Measurements from ENCODE around the gene FCHO2.

Gene FCHO2

GRCh38 chr5:72988769-72989168, 32.9 kb downstream of the FCHO2 start:
- Histone ChIP-seq H3K36me3 (ENCODE audit: low read length) (no peaks in the 10 kb centered on the region; the same call in 1 of the 2 replicates), H3K79me2 (ENCODE audit: insufficient read depth, low read length) (no peaks in the 10 kb centered on the region), H3K4me2 (ENCODE audit: low read depth, low read length, poor library complexity, severe bottlenecking) (no peak overlapping the region)

GRCh38 chr5:72991394-72991793, 35.6 kb downstream of the FCHO2 start:
- Histone ChIP-seq H3K4me2 (ENCODE audit: low read depth, low read length, poor library complexity, severe bottlenecking) (no peak overlapping the region), H3K27ac (ENCODE audit: low read depth, low read length) (no peak overlapping the region)

More at GRCh38 chr5:72988769-72989168, 32.9 kb downstream of the FCHO2 start:
- Histone ChIP-seq H3K9me2 (replicated peaks; ENCODE audit: insufficient read depth, low read length) (no peaks in the 10 kb centered on the region), H3K9me3 (ENCODE audit: insufficient read depth, low read length) (no peaks in the 10 kb centered on the region), H3K27ac (ENCODE audit: low read depth, low read length) (no peak overlapping the region), H3K4me3 (ENCODE audit: insufficient read depth, low read length, poor library complexity, severe bottlenecking) (no peak overlapping the region), H4K20me1 (ENCODE audit: low read depth, low read length) (no peaks in the 10 kb centered on the region), H3K9ac (ENCODE audit: low read length) (no peak overlapping the region), H3K27me3 (ENCODE audit: low read length) (no peaks in the 10 kb centered on the region), H3F3A (ENCODE audit: insufficient read depth) (no peaks in the 10 kb centered on the region), H2AFZ (ENCODE audit: low read depth, low read length, severe bottlenecking) (no peak overlapping the region)
- TF ChIP-seq CTCF (IDR thresholded peaks at IDR 0.05; ENCODE audit: insufficient read depth, low read length, poor library complexity, severe bottlenecking), result no peak
- TF ChIP-seq EZH2phosphoT487 (conservative IDR thresholded peaks at IDR 0.05; ENCODE audit: low read length), result no peak

GRCh38 chr5:72994578-72994977, 38.7 kb downstream of the FCHO2 start:
- Histone ChIP-seq H2AFZ (ENCODE audit: low read depth, low read length, severe bottlenecking) (no peak overlapping the region), H4K20me1 (ENCODE audit: low read depth, low read length) (no peaks in the 10 kb centered on the region), H3K27ac (ENCODE audit: low read depth, low read length) (no peak overlapping the region), H3K27me3 (ENCODE audit: low read length) (no peaks in the 10 kb centered on the region), H3K9me2 (replicated peaks; ENCODE audit: insufficient read depth, low read length) (no peaks in the 10 kb centered on the region), H3K4me2 (ENCODE audit: low read depth, low read length, poor library complexity, severe bottlenecking) (no peak overlapping the region), H3K4me3 (ENCODE audit: insufficient read depth, low read length, poor library complexity, severe bottlenecking) (no peak overlapping the region), H3K9ac (ENCODE audit: low read length) (no peak overlapping the region), H3F3A (ENCODE audit: insufficient read depth) (no peaks in the 10 kb centered on the region), H3K9me3 (ENCODE audit: insufficient read depth, low read length) (no peaks in the 10 kb centered on the region), H3K36me3 (ENCODE audit: low read length) (no peaks in the 10 kb centered on the region; the same call in 1 of the 2 replicates), H3K79me2 (ENCODE audit: insufficient read depth, low read length) (no peaks in the 10 kb centered on the region)
- TF ChIP-seq EZH2phosphoT487 (conservative IDR thresholded peaks at IDR 0.05; ENCODE audit: low read length) (no peak), CTCF (IDR thresholded peaks at IDR 0.05; ENCODE audit: insufficient read depth, low read length, poor library complexity, severe bottlenecking) (no peak)

More at GRCh38 chr5:72991394-72991793, 35.6 kb downstream of the FCHO2 start:
- Histone ChIP-seq H3K79me2 (ENCODE audit: insufficient read depth, low read length) (no peaks in the 10 kb centered on the region), H3K9ac (ENCODE audit: low read length) (no peak overlapping the region), H3F3A (ENCODE audit: insufficient read depth) (no peaks in the 10 kb centered on the region), H3K36me3 (ENCODE audit: low read length) (no peaks in the 10 kb centered on the region; the same call in 1 of the 2 replicates), H3K9me3 (ENCODE audit: insufficient read depth, low read length) (no peaks in the 10 kb centered on the region), H2AFZ (ENCODE audit: low read depth, low read length, severe bottlenecking) (no peak overlapping the region), H3K9me2 (replicated peaks; ENCODE audit: insufficient read depth, low read length) (no peaks in the 10 kb centered on the region), H3K4me3 (ENCODE audit: insufficient read depth, low read length, poor library complexity, severe bottlenecking) (no peak overlapping the region), H3K27me3 (ENCODE audit: low read length) (no peaks in the 10 kb centered on the region), H4K20me1 (ENCODE audit: low read depth, low read length) (no peaks in the 10 kb centered on the region)
- TF ChIP-seq CTCF (IDR thresholded peaks at IDR 0.05; ENCODE audit: insufficient read depth, low read length, poor library complexity, severe bottlenecking) (no peak), EZH2phosphoT487 (conservative IDR thresholded peaks at IDR 0.05; ENCODE audit: low read length) (no peak)

Measured in SU-DHL-6 (cell line).